ENCODE results near the gene NDUFS6.

DNA sequence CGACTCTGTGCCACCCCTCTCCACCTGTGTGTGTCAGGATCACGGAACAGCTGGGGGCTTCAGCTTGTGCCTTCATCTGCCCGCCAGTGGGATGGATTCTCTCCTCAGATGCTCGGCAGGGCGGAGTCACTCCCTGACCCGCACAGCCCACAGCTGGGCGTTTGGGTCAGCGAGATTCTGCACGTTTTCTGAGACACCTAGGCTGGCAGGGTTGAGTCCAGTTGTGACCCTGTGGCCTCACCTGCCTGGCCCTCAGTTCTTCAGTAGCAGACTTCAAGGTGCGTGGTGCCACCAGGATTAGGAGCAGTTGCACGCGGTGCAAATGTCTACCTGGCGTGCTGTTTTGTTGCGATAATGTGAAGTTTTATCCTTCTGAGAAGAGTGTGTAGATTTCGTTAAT lies 5.0 kb downstream of the NDUFS6 start:
- TF ChIP-seq, protein P1, sequence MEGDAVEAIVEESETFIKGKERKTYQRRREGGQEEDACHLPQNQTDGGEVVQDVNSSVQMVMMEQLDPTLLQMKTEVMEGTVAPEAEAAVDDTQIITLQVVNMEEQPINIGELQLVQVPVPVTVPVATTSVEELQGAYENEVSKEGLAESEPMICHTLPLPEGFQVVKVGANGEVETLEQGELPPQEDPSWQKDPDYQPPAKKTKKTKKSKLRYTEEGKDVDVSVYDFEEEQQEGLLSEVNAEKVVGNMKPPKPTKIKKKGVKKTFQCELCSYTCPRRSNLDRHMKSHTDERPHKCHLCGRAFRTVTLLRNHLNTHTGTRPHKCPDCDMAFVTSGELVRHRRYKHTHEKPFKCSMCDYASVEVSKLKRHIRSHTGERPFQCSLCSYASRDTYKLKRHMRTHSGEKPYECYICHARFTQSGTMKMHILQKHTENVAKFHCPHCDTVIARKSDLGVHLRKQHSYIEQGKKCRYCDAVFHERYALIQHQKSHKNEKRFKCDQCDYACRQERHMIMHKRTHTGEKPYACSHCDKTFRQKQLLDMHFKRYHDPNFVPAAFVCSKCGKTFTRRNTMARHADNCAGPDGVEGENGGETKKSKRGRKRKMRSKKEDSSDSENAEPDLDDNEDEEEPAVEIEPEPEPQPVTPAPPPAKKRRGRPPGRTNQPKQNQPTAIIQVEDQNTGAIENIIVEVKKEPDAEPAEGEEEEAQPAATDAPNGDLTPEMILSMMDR (conservative IDR thresholded peaks at IDR 0.05) = no peak
- TF ChIP-seq ZFX (IDR thresholded peaks at IDR 0.05) = no peak
